GM19397 (cell line): ENCODE results near the gene LRIG1.
A peak's percentile ranks its signal among the peaks of the same experiment; 100 is the strongest.

Experiments
- ATAC-seq: cut with Tn5 transposase; IDR thresholded peaks from one replicate; pipeline ENCODE4 v1.9.1; 2021; ENCODE audit warnings: mild to moderate bottlenecking, moderate library complexity; ENCODE audit not compliant: unreplicated experiment

The LRIG1 gene

GRCh38 chr3:66504850-66505641, 4.2 kb upstream of the LRIG1 start:
- no peak for ATAC-seq

GRCh38 chr3:66502981-66503380, 2.2 kb upstream of the LRIG1 start:
- ATAC-seq: no peak

- ATAC-seq: no peak
Observed at GRCh38 chr3:66502245-66502874, 1.5 kb upstream of the LRIG1 start.

DNA sequence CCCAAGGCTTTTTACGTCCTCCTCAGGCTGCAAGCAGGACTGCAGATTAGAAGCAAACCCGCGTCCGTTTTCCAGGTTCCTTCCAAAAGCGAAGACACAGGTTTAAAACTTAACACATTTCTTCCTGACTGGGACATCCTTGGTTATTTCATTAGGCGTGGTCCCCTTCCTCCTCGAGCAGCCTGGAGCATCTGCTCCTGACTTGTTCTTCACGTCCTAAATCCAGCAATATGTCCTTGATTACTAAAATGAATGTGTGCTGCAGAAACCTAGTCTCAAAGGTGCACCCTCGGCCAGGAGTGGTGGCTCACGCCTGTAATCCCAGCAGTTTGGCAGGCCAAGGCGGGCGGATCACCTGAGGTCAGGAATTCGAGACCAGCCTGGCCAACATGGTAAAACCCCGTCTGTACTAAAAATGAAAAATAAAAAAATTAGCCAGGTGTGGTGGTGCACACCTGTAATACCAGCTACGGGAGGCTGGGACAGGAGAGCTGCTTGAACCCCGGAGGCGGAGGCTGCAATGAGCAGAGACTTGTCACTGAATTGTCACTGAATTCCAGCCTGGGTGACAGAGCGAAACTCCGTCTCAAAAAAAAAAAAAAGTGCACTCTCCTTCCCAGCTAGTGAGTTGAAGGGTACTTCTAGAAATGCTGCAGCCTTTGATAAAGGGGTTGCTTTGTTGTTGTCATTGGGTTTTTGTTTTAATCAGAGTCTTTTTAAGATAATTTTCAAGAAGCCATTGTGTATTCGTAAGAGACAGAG, 842 bp upstream of the LRIG1 start:
- ATAC-seq: no peak

- ATAC-seq: peak; percentile 18
Observed at GRCh38 chr3:66499881-66500575, 794 bp downstream of the LRIG1 start.

- no peak for ATAC-seq
Observed at GRCh38 chr3:66498687-66499621, 1.9 kb downstream of the LRIG1 start.

DNA sequence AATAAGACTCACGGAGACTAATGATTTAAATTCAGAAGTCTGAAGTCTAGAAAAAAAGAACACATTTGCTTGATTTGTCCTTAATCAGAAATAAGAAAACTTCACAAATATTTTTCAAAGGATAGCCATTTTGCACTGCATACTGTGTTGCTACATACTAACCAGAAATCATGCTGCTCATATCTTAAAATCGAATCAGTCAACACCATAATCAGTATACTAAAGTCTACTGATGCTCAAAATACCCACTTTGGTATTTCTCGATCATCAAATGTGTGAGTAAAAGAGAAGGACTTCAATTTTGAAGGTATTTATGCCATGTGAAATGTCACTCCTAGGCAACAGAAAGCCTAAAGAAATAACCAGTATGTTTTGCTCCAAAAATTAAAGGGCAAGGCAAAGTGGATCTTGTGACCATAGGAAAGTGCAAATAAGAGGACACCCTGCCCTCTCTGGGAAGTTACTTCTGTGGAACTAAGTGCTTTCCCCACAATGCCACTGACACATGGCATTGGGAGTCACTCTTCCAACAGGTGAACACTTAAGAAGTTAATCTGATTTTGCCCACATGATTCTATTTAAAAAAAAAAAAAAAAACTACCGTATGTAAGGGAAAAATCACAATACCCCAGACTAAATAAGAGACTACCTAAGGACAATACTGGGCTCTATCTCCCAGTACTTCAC, 2.7 kb downstream of the LRIG1 start:
- no peak for ATAC-seq

DNA sequence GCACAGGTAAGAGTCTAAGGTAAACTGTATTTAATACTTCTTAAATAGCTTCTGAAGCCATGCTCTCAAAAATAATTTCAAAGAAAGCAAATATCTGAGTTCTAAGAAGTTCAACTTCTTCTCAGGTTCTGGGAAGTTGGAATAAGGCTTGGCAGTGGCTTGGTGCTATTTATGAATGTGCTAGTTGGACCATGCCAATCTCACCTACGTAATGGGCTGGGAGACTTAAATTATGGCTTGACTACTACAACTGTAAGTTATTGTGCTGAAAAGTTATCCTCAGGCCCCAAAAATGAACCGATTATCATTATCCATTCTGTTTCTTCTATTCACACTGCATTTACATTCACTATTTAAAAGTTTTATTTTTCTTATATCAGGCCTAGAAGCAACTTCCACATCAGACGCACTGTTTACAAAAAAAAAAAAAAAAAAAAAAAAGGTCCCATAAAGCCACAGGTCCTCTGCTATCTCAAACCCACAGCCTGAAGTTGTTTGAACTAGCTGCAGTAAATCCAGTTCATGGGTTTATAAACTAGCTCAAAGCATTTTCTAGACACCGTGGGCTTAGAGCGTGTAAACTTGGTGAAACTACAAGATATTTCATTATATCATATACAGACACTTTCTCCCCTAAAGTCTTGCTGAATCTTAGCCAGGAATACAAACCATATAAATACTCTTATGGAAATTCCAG, 3.4 kb downstream of the LRIG1 start:
- ATAC-seq: no peak

DNA sequence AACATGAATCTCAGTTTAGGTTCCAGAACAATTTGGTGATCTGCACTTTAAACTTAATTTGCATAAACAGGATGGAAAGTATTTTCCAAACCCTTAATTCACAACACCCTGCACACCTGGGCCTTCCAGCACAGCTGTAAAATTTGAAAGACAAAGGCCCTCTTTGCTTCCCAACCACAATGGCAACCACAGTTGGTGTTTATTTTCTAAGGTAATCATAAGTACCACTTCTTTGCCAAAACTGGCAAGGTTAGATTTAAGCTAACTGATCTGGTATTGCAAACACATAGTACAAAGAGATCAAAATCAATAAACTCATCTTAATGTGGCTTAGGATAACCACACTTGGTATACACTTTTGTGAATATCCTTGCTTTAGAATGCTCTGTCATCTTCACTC, 4.1 kb downstream of the LRIG1 start:
- no peak for ATAC-seq

- ATAC-seq: no peak
Observed at GRCh38 chr3:66496301-66496700, 4.5 kb downstream of the LRIG1 start.

- no peak for ATAC-seq
Observed at GRCh38 chr3:66495668-66496045, 5.2 kb downstream of the LRIG1 start.

DNA sequence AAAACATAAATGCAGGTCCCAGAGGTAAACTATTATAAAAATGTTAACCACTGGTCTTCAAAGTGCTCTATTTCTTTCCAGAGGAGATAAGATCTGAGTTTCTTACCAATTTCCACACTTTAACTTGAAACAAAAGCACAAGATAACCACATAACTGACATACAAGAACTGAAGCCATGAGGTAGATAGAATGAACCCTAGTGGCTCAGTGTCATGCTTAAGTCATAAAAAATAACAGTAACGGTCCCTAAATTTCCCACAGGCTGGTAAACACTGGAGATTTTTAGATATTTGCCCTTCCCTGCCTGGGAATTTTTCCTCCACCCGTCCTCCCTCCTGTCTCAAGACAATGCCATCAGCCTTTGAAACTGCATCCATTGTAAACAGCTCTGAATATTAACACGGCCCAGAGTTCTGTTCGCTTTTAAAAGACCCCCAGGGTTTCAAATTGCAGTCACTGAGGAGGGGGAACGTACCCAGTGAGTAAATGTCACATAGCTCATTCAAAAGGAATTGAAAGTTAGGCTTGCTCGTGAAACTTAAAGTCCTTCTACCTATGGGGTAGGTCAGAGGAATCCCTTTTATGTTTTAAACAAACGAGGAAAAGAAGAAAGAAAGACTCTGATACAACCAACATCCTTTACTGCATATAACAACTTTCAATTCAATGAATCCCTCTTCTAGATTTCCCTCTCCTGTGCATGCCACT, 5.7 kb downstream of the LRIG1 start:
- ATAC-seq: no peak

DNA sequence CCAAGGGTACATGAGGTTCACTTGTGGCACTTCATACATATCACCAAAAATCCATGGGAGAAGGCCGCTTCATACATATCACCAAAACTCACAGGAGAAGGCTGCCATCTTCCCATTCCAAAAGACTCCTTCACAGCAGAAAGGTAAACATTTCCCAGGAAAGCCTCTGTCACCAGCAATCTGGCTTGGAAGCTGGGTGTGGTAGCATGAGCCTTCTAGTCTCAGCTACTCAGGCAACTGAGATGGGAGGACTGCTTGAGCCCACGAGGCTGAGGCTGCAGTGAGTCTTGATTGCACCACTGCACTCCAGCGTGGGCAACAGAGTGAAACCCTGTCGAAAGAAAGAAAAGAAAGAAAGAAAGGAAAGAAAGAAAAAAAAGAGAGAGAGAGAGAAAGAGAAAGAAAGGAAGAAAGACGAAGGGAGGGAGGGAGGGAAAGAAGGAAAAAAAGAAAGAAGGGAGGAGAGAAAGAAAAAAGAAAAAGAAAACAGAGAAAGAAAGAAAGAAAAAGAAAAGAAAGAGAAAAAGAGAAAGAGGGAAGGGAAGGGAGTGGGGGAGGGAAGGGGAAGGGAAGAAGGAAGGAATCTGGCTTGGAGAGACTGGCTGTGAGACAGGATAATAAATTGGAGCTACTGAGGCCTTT, 7.2 kb downstream of the LRIG1 start:
- no peak for ATAC-seq

- no peak for ATAC-seq
Observed at GRCh38 chr3:66492672-66493071, 8.2 kb downstream of the LRIG1 start.

- ATAC-seq: no peak
Observed at GRCh38 chr3:66492071-66492470, 8.8 kb downstream of the LRIG1 start.

DNA sequence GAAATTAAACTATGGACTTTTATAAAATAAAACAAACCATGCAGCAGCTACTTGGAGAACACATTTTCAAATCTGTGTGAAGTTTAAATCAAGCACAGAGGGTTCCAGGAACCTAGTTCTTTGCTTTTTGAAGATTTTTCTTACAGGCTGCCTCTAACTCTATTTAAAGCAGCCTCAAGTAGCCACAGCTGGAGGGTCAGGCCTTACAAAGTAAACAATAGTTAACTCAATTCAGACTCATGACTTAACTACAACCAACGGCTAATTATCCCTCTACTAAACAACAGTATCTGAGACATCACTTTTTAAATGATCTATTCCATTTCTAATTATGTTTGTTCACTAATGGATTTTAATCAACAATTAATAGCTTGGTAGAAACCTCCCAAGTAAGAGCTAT, 9.8 kb downstream of the LRIG1 start:
- ATAC-seq: no peak

- ATAC-seq: no peak
Observed at GRCh38 chr3:66490214-66490613, 10.6 kb downstream of the LRIG1 start.

GRCh38 chr3:66489581-66489980, 11.2 kb downstream of the LRIG1 start:
- ATAC-seq: no peak
